ENCODE data around the gene BTRC. TPM values are rescaled to one million over a fixed set of nuclear protein-coding genes. Genes with fewer than 3 reads are reported as not detected.

The BTRC gene
- total RNA-seq, 2 experiments from 2014 or later: 17.3 to 20.6 TPM

DNA sequence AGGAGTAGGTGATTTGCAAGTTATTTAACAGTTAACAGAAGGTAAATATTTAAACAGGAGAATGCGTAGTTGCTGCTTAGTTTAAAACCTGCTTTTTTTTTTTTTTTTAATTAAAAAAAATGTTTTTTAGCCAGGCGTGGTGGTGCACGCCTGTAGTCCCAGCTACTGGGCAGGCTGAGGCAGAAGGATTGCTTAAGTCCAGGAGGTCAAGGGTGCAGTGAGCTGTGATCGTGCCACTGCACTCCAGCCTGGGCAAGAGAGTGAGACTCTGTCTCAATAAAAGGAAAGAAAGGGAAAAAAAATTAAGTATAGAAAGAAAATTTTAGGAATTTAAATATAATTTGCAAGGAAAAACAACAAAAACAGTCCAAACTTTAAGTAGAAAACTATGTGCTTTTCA is 71.6 kb downstream of the BTRC start:
- ChIA-PET POLR2A (no interaction called here), CTCF (interaction anchor here (0.7 kb wide), 2 partner anchors 89 to 112 kb away, joined by 4 to 5 read pairs; no protein-coding TSS in a partner anchor)

DNA sequence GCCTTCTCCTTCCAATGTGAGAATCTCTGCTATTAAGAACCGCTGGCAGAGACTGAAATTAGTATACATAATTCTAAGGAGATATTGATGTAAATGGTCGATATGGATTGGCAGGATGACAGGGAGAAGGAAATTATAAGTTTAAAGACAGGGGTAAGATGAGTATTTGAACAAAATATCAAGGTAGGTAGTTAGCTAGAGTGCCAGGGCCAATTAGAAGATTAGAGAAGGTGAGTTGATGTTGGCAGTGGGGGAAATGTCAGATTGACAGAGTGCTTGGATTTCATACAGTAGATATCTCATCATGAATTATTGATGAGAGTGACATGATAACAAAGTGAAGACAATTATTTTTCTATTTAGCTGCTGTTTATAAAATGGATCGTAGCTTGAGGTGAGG is 74.1 kb downstream of the BTRC start:
- POLR2A ChIA-PET: no interaction called here
- CTCF ChIA-PET: interaction anchor here (1.0 kb wide), 1 partner anchor 32 kb away, joined by 3 read pairs; no protein-coding TSS in a partner anchor

GRCh38 chr10:101429423-101429822 is 75.5 kb downstream of the BTRC start:
- CTCF ChIA-PET: no interaction called here
- POLR2A ChIA-PET: no interaction called here

DNA sequence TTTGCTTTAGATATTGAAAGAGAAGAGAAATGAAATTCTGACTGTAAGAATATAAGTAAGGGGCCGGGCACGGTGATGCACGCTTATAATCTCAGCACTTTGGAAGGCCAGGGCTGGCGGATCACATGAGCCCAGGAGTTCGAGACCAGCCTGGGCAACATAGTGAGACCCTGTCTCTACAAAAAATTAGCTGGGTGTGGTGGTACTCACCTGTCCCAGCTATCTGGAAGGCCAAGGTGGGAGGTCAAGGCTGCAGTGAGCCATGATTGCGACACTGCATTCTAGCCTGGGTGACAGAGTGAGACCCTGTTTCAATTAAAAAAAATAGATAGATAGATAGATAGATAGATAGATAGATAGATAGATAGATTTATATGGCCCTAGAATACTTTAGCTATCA is 82.3 kb downstream of the BTRC start:
- ChIA-PET POLR2A (no interaction called here), CTCF (interaction anchor here (0.6 kb wide), 1 partner anchor 43 kb away, joined by 5 read pairs; no protein-coding TSS in a partner anchor)

- ChIA-PET CTCF (no interaction called here), POLR2A (no interaction called here)
These were observed 85.0 kb downstream of the BTRC start for GRCh38 chr10:101438881-101439391.

DNA sequence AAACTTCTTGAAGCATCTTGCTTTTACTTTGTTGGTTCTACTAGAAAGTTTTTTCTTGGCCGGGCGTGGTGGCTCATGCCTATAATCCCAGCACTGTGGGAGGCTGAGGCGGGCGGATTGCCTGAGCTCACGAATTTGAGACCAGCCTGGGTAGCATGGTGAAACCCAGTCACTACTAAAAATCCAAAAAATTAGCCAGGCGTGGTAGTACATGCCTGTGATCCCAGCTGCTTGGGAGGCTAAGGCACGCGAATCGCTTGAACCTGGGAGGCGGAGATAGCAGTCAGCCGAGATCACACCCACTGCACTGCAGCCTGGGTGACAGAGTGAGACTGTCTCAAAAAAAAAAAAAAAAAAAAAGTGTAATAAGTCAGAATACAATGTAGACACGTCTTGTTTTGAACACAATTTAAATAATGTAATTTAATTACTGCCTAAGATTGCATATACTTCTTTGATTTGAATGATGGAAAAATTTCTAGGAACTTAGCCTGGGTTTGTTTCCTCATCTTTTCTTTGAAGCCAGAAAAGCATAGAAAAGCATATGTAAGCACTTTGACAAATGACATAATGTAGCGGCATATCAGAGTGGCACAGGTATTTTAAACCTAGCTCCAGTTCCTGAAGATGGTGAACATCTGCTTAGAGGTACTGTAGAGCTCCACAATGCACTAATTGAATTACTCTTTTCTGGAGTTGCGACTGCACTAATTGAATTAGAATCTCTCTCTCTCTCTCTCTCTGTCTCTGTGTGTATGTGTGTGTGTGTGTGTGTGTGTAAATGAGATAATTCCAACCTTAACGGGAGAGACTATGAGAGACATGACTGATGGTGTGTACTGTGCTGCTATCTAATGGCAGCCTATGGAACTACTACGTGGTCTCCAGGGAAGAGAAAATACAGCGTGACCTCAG is 87.8 kb downstream of the BTRC start:
- ChIA-PET CTCF (interaction anchor here (0.6 to 2.6 kb wide), 10 partner anchors 25 to 229 kb away, joined by 3 to 11 read pairs (median 4); no protein-coding TSS in a partner anchor), POLR2A (no interaction called here)

- CTCF ChIA-PET: interaction anchor here (1.0 to 2.6 kb wide), 3 partner anchors 127 to 153 kb away, joined by 4 to 11 read pairs (median 10); no protein-coding TSS in a partner anchor
- POLR2A ChIA-PET: no interaction called here
These were observed 88.5 kb downstream of the BTRC start for GRCh38 chr10:101442456-101442800.

- CTCF ChIA-PET: interaction anchor here (0.9 to 2.3 kb wide), 5 partner anchors 105 to 231 kb away, joined by 3 to 11 read pairs (median 4); no protein-coding TSS in a partner anchor
- POLR2A ChIA-PET: no interaction called here
These were observed 90.3 kb downstream of the BTRC start for GRCh38 chr10:101444058-101444898.

GRCh38 chr10:101446071-101446470 is 92.1 kb downstream of the BTRC start:
- CTCF ChIA-PET: interaction anchor here (1.4 to 1.9 kb wide), 2 partner anchors 145 to 232 kb away, joined by 5 to 7 read pairs; no protein-coding TSS in a partner anchor
- POLR2A ChIA-PET: no interaction called here

- ChIA-PET POLR2A (no interaction called here), CTCF (interaction anchor here (1.4 to 1.9 kb wide), 2 partner anchors 146 to 233 kb away, joined by 5 to 7 read pairs; no protein-coding TSS in a partner anchor)
These were observed 93.0 kb downstream of the BTRC start for GRCh38 chr10:101446947-101447346.

- ChIA-PET POLR2A (no interaction called here), CTCF (interaction anchor here (1.4 to 1.9 kb wide), 2 partner anchors 146 to 234 kb away, joined by 5 to 7 read pairs; no protein-coding TSS in a partner anchor)
These were observed 93.5 kb downstream of the BTRC start for GRCh38 chr10:101447477-101447876.

GRCh38 chr10:101450277-101451080 is 96.5 kb downstream of the BTRC start:
- CTCF ChIA-PET: interaction anchor here (1.4 kb wide), 2 partner anchors 17 to 212 kb away, joined by 3 to 6 read pairs; no protein-coding TSS in a partner anchor
- POLR2A ChIA-PET: no interaction called here

GRCh38 chr10:101451261-101451660 is 97.3 kb downstream of the BTRC start:
- CTCF ChIA-PET: interaction anchor here (1.4 kb wide), 2 partner anchors 16 to 213 kb away, joined by 3 to 6 read pairs; no protein-coding TSS in a partner anchor

DNA sequence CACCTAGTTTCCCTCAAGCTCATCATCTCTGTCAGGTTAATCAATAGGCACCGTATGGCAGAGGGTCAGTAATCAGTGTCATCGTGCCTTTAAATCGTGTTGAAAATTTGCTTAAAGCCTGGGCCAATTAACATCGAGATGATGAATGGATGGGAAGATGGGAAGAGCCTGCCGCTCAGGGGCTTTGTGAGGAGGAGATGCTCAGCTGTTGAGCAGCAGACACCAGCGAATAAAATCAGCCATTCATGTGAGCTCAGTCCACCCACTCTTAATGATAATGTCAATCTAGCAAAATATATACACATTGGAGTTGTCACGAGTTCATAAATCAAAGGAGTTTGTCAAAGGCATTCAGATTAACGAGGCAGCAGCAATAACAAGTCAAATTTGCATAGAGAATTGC is 97.7 kb downstream of the BTRC start:
- ChIA-PET POLR2A (no interaction called here), CTCF (no interaction called here)

More at GRCh38 chr10:101451261-101451660, 97.3 kb downstream of the BTRC start:
- POLR2A ChIA-PET: no interaction called here

GRCh38 chr10:101452176-101452575 is 98.2 kb downstream of the BTRC start:
- CTCF ChIA-PET: no interaction called here
- POLR2A ChIA-PET: no interaction called here

- ChIA-PET CTCF (interaction anchor here (1.4 kb wide), 1 partner anchor 14 kb away, joined by 4 read pairs; no protein-coding TSS in a partner anchor), POLR2A (no interaction called here)
These were observed 98.6 kb downstream of the BTRC start for GRCh38 chr10:101452593-101452992.

- POLR2A ChIA-PET: no interaction called here
- CTCF ChIA-PET: interaction anchor here (0.8 to 1.4 kb wide), 2 partner anchors 13 to 239 kb away, joined by 3 to 4 read pairs; no protein-coding TSS in a partner anchor
These were observed 99.4 kb downstream of the BTRC start for GRCh38 chr10:101453318-101453717.

GRCh38 chr10:101453791-101454718 is 100.1 kb downstream of the BTRC start:
- ChIA-PET CTCF (interaction anchor here (0.8 to 1.4 kb wide), 2 partner anchors 12 to 240 kb away, joined by 3 to 4 read pairs; no protein-coding TSS in a partner anchor), POLR2A (no interaction called here)
